HEK293 (cell line): ENCODE data around the gene CPLANE1.
"Not testable (repeated sequence)": the region's sequence is repeated elsewhere in the genome, so short reads cannot be mapped to it uniquely, and the experiment has no call there.

Source experiments
- CTCF ChIA-PET: fragments of 350-600 bp; formaldehyde crosslinking; extraction: SDS; loops from one replicate; lab custom pipeline; 2021; ENCODE audit warnings: antibody characterized with exemption; lab: Yijun Ruan, JAX
- POLR2A ChIA-PET: fragments of 300-600 bp; formaldehyde crosslinking; extraction: SDS; loops from one replicate; lab custom pipeline; 2020; ENCODE audit warnings: antibody characterized with exemption, inconsistent platforms; lab: Yijun Ruan, JAX
- H3K27ac ChIP-seq: fragments of 200-500 bp; sonication (Bioruptor generic); 2 replicates; pipeline ENCODE4 v1.5.1; 2014; ENCODE audit warnings: low read depth, low read length, control low read depth, inconsistent platforms; ENCODE audit errors: extremely low read depth
- H3K36me3 ChIP-seq, 2 experiments: fragments of 200-500 bp in 1 of 2; sonication (Bioruptor generic) in 1 of 2; 1 replicate in 1 of 2; 2 replicates in 1 of 2; pipeline ENCODE4 v1.5.1; 2014 to 2017; ENCODE audit warnings: inconsistent platforms in 2 of 2, low read length in 2 of 2; ENCODE audit not compliant: control insufficient read depth in 2 of 2, insufficient read depth in 1 of 2
- H3K4me1 ChIP-seq: fragments of 200-500 bp; sonication (Bioruptor generic); 2 replicates; pipeline ENCODE4 v1.5.1; 2014; ENCODE audit warnings: mild to moderate bottlenecking, low read length, inconsistent platforms; ENCODE audit not compliant: control insufficient read depth, insufficient read depth
- H3K4me3 ChIP-seq: 2 replicates; pipeline ENCODE4 v1.5.1; 2011; ENCODE audit warnings: low read depth, mild to moderate bottlenecking, control low read depth, low read length, moderate library complexity
- H3K9me3 ChIP-seq: fragments of 200-500 bp; sonication (Bioruptor generic); 2 replicates; pipeline ENCODE4 v1.5.1; 2014; ENCODE audit warnings: low read depth, low read length, inconsistent platforms; ENCODE audit not compliant: control insufficient read depth, insufficient read depth
- GLIS1 ChIP-seq: fragments of 450-650 bp; formaldehyde crosslinking; IDR thresholded peaks from 2 replicates; pipeline ENCODE4 v1.5.1; 2016; ENCODE audit warnings: missing biosample characterization, missing genetic modification characterization
- KLF1 ChIP-seq: fragments of 450-650 bp; formaldehyde crosslinking; IDR thresholded peaks from 2 replicates; pipeline ENCODE4 v1.5.1; 2016; ENCODE audit warnings: missing biosample characterization, missing genetic modification characterization
- KLF10 ChIP-seq: fragments of 450-650 bp; IDR thresholded peaks from 2 replicates; pipeline ENCODE4 v1.5.1; 2018; ENCODE audit warnings: missing biosample characterization, mild to moderate bottlenecking, missing genetic modification characterization
- PRDM1 ChIP-seq: fragments of 450-650 bp; formaldehyde crosslinking; IDR thresholded peaks from 2 replicates; pipeline ENCODE4; 2016; ENCODE audit warnings: missing biosample characterization, missing genetic modification characterization
- YY2 ChIP-seq: fragments of 450-650 bp; formaldehyde crosslinking; IDR thresholded peaks from 2 replicates; pipeline ENCODE4 v1.5.1; 2016; ENCODE audit warnings: missing biosample characterization, missing genetic modification characterization
- ZBTB44 ChIP-seq: fragments of 450-650 bp; IDR thresholded peaks from 2 replicates; pipeline ENCODE4 v1.5.1; 2018; ENCODE audit warnings: missing biosample characterization, mild to moderate bottlenecking, missing genetic modification characterization
- ZNF157 ChIP-seq: fragments of 450-650 bp; formaldehyde crosslinking; IDR thresholded peaks from 2 replicates; pipeline ENCODE4 v1.5.1; 2016; ENCODE audit warnings: missing biosample characterization, missing genetic modification characterization
- ZNF169 ChIP-seq: fragments of 450-650 bp; formaldehyde crosslinking; IDR thresholded peaks from 2 replicates; pipeline ENCODE4 v1.5.1; 2016; ENCODE audit warnings: missing biosample characterization, missing genetic modification characterization
- ZNF19 ChIP-seq: fragments of 450-650 bp; formaldehyde crosslinking; IDR thresholded peaks from 2 replicates; pipeline ENCODE4; 2016; ENCODE audit warnings: missing biosample characterization, missing genetic modification characterization, low read depth
- ZNF223 ChIP-seq: fragments of 450-650 bp; formaldehyde crosslinking; IDR thresholded peaks from 2 replicates; pipeline ENCODE4 v1.5.1; 2016; ENCODE audit warnings: missing biosample characterization, missing genetic modification characterization
- ZNF362 ChIP-seq: fragments of 450-650 bp; formaldehyde crosslinking; IDR thresholded peaks from 2 replicates; pipeline ENCODE4 v1.5.1; 2016; ENCODE audit warnings: missing biosample characterization, missing genetic modification characterization
- ZNF391 ChIP-seq: fragments of 450-650 bp; formaldehyde crosslinking; IDR thresholded peaks from 2 replicates; pipeline ENCODE4 v1.5.1; 2016; ENCODE audit warnings: low read depth, missing biosample characterization, missing genetic modification characterization, borderline replicate concordance
- ZNF555 ChIP-seq: fragments of 450-650 bp; formaldehyde crosslinking; conservative IDR thresholded peaks from 2 replicates; pipeline ENCODE4 v1.5.1; 2017; ENCODE audit warnings: missing biosample characterization, mild to moderate bottlenecking, missing genetic modification characterization, inconsistent platforms
- ZNF558 ChIP-seq: fragments of 450-650 bp; formaldehyde crosslinking; IDR thresholded peaks from 2 replicates; pipeline ENCODE4 v1.5.1; 2016; ENCODE audit warnings: missing biosample characterization, missing genetic modification characterization
- ZNF560 ChIP-seq: fragments of 450-650 bp; formaldehyde crosslinking; IDR thresholded peaks from 2 replicates; pipeline ENCODE4 v1.5.1; 2017; ENCODE audit warnings: missing biosample characterization, missing genetic modification characterization, borderline replicate concordance
- TF ChIP-seq, protein P1 (sequence below): fragments of 450-650 bp; formaldehyde crosslinking; IDR thresholded peaks from 2 replicates; pipeline ENCODE4 v1.5.1; 2016; ENCODE audit warnings: missing biosample characterization, missing genetic modification characterization

Gene CPLANE1

DNA sequence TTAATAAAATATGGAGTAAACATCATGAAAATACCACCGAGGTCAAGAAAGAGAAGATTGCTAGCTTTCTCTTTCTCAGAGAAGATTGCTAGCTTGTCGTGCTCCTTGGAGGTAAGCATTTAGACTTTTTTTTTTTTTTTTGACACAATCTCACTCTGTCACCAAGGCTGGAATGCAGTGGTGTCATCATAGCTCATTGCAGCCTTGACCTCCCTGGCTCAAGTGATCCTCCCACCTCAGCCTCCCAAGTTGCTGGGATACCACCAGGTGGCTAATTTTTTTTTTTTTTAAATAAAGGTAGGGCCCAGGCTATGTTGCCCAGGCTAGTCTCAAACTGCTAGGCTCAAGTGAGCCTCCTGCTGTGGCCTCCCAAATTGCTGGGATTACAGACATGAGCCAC, 26.3 kb upstream of the CPLANE1 start:
- ChIA-PET POLR2A (interaction anchor here (0.6 kb wide), 1 partner anchor 330 kb away, joined by 3 read pairs; no protein-coding TSS in a partner anchor), CTCF (interaction anchor here (0.6 to 0.7 kb wide), 6 partner anchors 23 to 403 kb away, joined by 3 to 7 read pairs (median 4); no protein-coding TSS in a partner anchor)

DNA sequence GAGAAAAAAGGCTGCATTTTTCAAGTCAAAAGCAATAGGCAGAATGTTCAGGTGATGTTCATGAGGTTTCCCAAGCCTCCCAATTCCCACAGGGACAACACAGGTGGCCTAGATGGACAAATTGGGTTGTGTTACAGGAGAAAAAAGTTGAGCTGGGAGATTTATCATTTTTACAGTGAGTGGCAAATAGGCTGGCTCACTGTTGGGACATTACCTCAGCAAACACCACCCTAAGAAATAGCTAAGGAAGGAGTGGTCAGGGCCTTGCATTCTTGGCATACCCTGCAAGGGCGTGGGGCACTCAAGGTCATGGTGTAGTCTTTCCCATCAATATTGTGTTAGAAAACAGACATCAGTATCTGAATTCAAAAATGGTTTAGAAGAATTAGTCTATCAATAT, 23.3 kb upstream of the CPLANE1 start:
- no peaks in the 10 kb centered on the region for H3K36me3 ChIP-seq
- H3K9me3 ChIP-seq = no peaks in the 10 kb centered on the region
- no peaks in the 10 kb centered on the region for H3K4me1 ChIP-seq
- H3K4me3 ChIP-seq = no peak overlapping the region
- POLR2A ChIA-PET = interaction anchor here (0.6 to 1.3 kb wide), 2 partner anchors 24 to 107 kb away, joined by 8 to 9 read pairs; partner anchors contain the start of genes CPLANE1 and WDR70
- TF ChIP-seq ZNF555 (tag by site-specific recombination) (no peak), KLF1 (tag by site-specific recombination) (peak; percentile 89)
- CTCF ChIA-PET = interaction anchor here (0.6 kb wide), 1 partner anchor 37 kb away, joined by 3 read pairs; no protein-coding TSS in a partner anchor
- no peak overlapping the region for H3K27ac ChIP-seq

More for the DNA sequence above, 26.3 kb upstream of the CPLANE1 start:
- no peaks in the 10 kb centered on the region for H3K4me1 ChIP-seq
- H3K9me3 ChIP-seq = no peaks in the 10 kb centered on the region
- H3K27ac ChIP-seq = no peak overlapping the region
- no peak overlapping the region for H3K4me3 ChIP-seq
- TF ChIP-seq KLF1 (tag by site-specific recombination) (no peak), GLIS1 (tag by site-specific recombination) (peak; percentile 49)
- TF ChIP-seq, all 188 proteins: peak for 1
- H3K36me3 ChIP-seq = no peaks in the 10 kb centered on the region

DNA sequence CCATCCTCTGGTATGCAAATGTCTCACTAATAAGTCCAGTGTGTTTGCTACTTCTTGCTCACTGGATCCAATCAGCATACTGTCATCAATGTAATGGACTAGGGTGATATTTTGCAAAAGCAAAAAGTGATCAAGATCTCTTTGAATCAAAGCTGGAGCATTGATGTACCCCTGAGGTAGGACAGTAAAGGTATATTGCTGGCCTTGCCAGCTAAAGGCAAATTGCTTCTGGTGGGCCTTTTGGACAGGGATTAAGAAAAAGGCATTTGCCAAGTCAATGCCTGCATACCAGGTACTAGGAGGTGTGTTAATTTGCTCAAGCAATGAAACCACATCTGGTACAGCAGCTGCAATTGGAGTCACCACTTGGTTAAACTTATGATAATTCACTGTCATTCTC, 18.9 kb upstream of the CPLANE1 start:
- H3K36me3 ChIP-seq, H3K9me3 ChIP-seq, H3K4me1 ChIP-seq, H3K4me3 ChIP-seq, POLR2A ChIA-PET, H3K27ac ChIP-seq: not testable (repeated sequence)
- CTCF ChIA-PET = interaction anchor here (0.7 kb wide), 1 partner anchor 13 kb away, joined by 6 read pairs; no protein-coding TSS in a partner anchor
- TF ChIP-seq ZNF157 (tag by site-specific recombination) = peak; percentile 97
- TF ChIP-seq, all 188 proteins: peak for 1; not testable (repeated sequence) for 187

- Histone ChIP-seq H3K36me3 (no peaks in the 10 kb centered on the region), H3K9me3 (no peaks in the 10 kb centered on the region), H3K4me1 (no peaks in the 10 kb centered on the region), H3K27ac (no peak overlapping the region), H3K4me3 (no peak overlapping the region)
- POLR2A ChIA-PET = no interaction called here
- CTCF ChIA-PET = interaction anchor here (0.7 kb wide), 2 partner anchors 514 to 869 kb away, joined by 3 to 4 read pairs; no protein-coding TSS in a partner anchor
- TF ChIP-seq, protein P1, sequence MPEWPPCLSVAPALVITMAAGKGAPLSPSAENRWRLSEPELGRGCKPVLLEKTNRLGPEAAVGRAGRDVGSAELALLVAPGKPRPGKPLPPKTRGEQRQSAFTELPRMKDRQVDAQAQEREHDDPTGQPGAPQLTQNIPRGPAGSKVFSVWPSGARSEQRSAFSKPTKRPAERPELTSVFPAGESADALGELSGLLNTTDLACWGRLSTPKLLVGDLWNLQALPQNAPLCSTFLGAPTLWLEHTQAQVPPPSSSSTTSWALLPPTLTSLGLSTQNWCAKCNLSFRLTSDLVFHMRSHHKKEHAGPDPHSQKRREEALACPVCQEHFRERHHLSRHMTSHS (tag by site-specific recombination) = no peak
- TF ChIP-seq YY2 (tag by site-specific recombination) (no peak), ZNF362 (tag by site-specific recombination) (no peak)
Measured at GRCh38 chr5:37255774-37256358, 6.7 kb upstream of the CPLANE1 start.

DNA sequence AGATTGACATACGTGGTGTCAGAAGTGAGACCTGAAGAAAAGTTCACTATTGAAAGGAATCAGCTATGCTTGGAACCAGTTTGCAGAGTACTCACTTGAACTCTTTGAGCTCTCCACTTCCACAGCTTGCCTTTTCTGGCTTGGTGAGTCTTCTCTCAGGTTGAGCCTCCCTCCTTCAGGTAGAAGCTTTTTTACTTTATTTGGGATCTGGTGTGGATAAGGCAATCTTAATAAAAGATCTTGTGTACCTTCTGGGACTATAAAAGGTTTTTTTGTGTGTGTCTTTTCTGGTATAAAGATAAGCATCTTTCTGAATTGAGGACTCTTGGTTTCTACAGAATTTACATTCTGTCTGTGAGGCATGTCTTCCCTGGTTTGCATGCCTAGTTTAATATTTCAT, 5.4 kb upstream of the CPLANE1 start:
- no peak overlapping the region for H3K4me3 ChIP-seq
- H3K9me3 ChIP-seq = no peaks in the 10 kb centered on the region
- H3K36me3 ChIP-seq = no peaks in the 10 kb centered on the region
- no peak overlapping the region for H3K27ac ChIP-seq
- POLR2A ChIA-PET = interaction anchor here (0.6 kb wide), 1 partner anchor 39 kb away, joined by 8 read pairs; no protein-coding TSS in a partner anchor
- CTCF ChIA-PET = interaction anchor here (0.6 to 1.4 kb wide), 3 partner anchors 17 to 214 kb away, joined by 3 to 5 read pairs (median 5); no protein-coding TSS in a partner anchor
- H3K4me1 ChIP-seq = peaks cover 3% of the 10 kb centered on the region; the same call in 1 of the 2 replicates
- TF ChIP-seq ZBTB44 (tag by site-specific recombination) = no peak
- no peak for TF ChIP-seq ZNF362 (tag by site-specific recombination)
- no peak for TF ChIP-seq ZNF223 (tag by site-specific recombination)
- no peak for TF ChIP-seq ZNF558 (tag by site-specific recombination)
- TF ChIP-seq ZNF560 (tag by site-specific recombination) = no peak
- TF ChIP-seq ZNF19 (tag by site-specific recombination) = no peak
- TF ChIP-seq KLF10 (tag by site-specific recombination) = no peak
- TF ChIP-seq PRDM1 (tag by site-specific recombination) = no peak
- TF ChIP-seq ZNF169 (tag by site-specific recombination) = no peak
- no peak for TF ChIP-seq ZNF391 (tag by site-specific recombination)
